Activated CD8-positive, alpha-beta memory T cell treated with anti-CD3 and anti-CD28 coated beads for 1 hour (primary cell): Measurements from ENCODE around the gene RNF20.
"Not testable (repeated sequence)": the region's sequence is repeated elsewhere in the genome, so short reads cannot be mapped to it uniquely, and the experiment has no call there.

Experiments used
- DNase-seq, 2 donors: peaks; one replicate each; pipeline ENCODE4 v3.0.0-alpha.2; 2020; ENCODE audit warnings: low read depth in 1 of 2; ENCODE audit errors: extremely low read depth in 1 of 2

RNF20 gene

DNA sequence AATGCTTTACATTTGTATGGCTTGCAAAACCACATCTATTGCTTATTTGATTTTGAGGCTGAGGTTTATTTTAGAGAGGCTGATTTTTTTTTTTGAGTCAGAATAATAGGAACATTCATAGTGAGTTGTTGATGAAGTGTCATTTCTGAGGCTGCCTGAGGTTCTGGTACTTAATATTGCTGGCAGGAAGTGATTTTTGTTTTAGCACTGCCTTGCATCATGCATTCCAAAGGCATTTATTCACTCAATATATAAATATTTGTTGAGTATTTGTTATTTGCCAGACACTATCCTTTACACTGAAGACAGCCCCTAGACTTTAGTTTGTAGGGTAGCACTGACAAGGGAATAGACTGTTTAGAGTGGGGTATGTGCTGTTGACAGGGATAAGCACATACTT, 2.7 kb downstream of the RNF20 start:
- no peak for DNase-seq

DNA sequence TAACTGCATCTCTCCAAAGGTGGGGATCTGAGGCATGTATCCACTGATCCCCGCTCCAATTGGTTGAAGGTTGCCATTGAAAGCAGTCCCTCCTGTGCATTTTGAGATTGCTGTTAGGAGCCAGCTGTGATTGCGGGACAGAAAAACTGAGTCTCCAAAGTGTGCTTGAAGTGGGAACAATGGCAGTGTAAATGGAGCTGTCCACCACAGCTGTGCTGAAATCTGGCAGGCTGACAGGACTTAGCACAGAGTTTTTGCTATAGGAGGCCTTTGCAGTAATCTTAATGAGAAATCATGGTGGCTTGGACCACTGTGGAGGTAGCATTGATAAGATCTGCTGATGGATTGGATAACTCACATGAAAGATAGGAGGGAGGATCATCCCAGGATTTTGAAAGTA, 3.3 kb downstream of the RNF20 start:
- no peak for DNase-seq

DNA sequence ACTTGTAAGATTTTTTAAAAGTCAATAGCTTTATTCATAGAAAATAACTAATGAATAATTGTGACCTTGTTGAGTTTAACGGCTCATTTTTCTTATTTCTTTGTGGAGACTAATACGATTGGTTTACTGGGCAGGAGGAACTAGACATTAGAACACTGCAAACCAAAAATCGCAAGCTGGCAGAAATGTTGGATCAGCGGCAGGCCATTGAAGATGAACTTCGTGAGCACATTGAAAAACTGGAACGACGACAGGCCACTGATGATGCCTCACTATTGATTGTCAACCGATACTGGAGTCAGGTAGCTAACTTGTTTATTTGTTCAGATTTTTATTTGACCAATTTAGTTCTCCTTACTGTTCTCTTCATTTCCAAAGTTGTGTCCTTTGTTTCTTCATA, 6.4 kb downstream of the RNF20 start:
- no peak for DNase-seq

GRCh38 chr9:101543098-101543735, 9.6 kb downstream of the RNF20 start:
- DNase-seq, result no peak

GRCh38 chr9:101549472-101550098, 15.9 kb downstream of the RNF20 start:
- DNase-seq, result not testable (repeated sequence)

DNA sequence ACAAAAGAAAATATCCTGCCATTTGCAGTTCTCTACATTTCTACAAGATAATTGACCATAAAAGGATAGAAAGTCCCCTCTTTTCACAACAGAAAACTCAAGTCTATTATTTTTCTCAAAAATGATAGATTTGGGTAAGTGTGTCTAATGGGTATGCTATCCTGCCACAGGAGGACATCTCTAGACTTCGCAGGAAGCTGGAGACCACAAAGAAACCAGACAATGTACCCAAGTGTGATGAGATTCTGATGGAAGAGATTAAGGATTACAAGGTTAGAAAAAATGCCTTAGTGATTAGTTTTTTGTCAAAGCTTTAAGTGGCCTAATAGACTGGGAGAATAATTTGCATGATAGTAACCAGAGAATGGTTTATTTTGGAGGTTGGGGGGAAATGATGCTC, 28.1 kb downstream of the RNF20 start:
- DNase-seq, result no peak

GRCh38 chr9:101562966-101563365, 29.3 kb downstream of the RNF20 start:
- DNase-seq, result no peak

GRCh38 chr9:101564252-101564651, 30.6 kb downstream of the RNF20 start:
- DNase-seq, result no peak

DNA sequence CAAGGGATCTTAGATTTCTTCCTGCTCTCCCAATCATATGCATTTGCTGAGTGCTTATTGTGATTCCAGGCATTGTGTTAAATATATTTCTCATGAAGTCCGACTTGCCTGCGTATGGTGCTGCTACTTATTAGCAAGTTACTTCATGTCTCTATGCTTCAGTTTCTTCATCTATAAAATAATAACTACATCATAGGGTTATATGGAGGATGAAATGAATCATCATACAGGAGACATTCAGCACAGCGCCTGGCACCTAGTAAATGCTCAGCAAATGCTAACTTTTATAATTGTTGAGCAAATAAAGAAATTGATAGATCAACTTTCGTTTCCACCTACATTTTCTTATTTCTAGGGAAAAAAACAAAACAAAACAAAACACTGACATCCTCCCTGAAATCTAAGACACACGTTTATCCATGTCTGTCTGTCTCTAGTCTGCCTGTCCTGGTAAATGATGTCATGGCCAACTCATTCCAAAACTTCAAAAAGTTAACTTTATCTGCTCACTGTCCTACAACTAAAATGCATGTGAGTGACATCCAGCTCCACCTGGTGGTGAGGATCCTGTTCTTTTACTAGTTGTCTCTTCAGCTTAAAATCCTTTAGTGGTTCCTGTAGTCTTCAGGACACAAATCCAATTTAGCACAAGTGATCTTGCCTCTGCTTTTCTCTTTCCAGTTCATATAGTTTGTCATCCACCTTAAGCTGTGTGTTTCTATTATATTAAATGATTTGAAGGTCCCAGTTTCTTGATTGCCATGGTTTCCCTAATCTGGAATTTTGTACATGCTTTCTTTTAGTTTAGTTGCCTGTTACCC, 33.5 kb downstream of the RNF20 start:
- no peak for DNase-seq

- no peak for DNase-seq
These were observed 34.2 kb downstream of the RNF20 start for GRCh38 chr9:101567725-101568350.

DNA sequence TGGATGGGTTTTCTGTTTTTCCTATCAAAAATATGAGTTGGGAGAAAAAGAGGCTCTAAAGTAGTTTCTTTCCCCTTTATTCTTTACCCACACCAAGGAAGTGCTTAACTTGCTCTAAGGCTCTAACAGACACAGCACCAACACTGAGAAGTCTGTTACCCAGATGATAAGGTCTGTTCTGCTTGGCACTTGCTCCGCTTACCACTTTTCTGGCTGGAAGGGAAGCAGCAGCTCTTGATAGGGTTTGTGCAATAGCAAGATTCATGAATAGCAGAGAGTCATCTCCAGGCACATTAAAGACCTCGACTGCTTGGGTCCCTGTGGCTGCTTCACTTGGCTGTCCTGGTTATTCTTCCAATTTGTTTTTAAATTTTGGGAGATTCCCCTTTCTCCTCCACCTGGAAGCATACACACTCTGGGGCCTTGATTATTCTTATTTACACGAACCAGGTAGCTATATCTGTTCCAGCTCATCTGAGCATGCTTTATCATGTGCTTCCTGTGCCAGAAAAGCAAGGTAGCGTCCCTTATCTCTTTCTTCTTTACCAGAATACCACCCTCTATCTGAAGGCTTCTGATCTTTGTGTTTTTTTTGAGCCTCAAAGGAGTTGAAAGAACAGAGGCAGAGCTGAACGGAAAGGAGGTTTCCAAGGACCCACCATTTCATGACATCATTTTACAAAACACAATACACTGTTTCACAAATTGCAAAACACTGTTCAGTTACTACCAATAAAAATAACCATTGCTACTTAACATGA, 36.3 kb downstream of the RNF20 start:
- DNase-seq, result no peak

DNA sequence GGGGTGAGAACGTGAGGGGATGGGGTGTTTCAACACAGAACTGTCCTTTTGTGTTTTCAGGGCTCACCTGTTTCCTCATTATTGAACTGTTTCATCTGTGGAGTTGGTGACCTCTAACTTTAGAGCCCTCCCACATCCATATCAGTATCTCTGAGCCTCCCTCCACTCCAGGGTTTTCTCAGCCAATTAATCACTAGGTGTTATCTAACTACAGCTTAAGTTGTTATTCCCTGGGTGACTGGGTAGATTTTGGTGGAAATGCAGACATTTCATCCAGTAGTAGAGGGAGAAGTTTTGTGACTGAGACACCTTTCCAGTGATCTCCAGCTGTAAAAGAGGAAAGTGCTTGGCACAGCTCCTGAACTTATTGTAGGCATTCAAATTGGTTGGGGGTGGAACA, 37.5 kb downstream of the RNF20 start:
- DNase-seq, result no peak

DNA sequence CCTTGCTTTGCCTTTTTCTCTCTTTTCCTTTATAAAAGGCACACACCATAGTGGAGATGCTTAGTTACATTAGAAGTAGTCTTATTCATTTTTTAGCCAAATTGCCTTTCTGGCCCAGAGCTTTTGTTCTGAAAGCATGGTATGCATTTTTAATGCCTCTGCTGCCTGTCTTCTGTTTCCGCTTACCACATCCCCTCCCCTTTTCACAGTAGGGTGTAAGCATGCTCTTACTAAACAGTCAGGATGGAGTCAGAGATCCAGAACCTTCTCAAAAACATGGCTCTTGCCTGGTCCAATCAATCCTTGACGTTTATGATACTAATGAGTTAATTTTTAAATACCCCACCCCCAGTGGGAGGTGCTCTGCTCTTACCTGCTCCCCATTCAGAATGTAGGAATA, 38.7 kb downstream of the RNF20 start:
- no peak for DNase-seq

GRCh38 chr9:101574731-101575333, 41.2 kb downstream of the RNF20 start:
- no peak for DNase-seq

GRCh38 chr9:101578378-101578777, 44.7 kb downstream of the RNF20 start:
- no peak for DNase-seq

DNA sequence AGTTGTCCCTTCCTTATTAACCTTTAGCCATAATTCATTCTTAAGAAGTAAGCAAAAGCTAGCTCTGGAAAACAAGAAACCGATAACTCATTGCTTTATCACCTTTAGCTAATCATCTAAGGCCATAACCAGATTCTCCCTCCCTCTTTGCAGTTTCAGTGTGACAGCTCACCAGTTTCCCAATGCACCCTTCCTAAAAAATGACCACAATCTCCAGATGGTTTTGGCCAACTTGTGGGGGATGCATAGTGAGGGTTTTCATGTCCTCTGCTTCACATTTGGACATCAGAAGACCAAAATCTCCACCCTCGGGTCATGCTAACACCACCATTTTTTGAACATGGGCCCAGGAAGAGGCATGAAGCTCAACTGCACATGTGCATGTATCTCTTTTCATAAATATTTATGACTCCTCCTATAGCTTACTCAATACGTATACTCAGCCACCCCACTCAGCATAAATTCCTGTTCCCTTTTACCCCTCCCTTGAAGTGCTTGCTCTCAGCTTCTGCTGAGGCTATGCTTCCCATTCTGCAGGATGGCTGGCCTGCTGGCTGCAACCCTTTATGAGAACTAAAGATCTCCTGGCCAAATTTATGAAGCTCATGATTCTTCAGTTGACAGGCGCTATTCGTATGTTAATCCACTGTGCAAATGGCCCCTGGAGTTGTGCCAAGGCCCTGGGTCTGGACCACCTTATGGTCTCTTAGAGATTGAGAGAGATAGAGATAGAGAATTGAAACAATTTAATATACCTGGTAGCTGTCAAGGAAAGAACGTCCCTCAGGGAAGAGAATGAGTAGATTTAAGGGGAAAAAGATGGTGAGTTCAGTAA, 46.3 kb downstream of the RNF20 start:
- no peak for DNase-seq

- DNase-seq, result no peak
These were observed 48.9 kb downstream of the RNF20 start for GRCh38 chr9:101582553-101582952.

GRCh38 chr9:101585740-101586139, 52.1 kb downstream of the RNF20 start:
- no peak for DNase-seq

- DNase-seq, result no peak
These were observed 53.0 kb downstream of the RNF20 start for GRCh38 chr9:101586651-101587050.
